ENCODE data around the gene MAP3K14.
"Not testable (repeated sequence)": the region's sequence is repeated elsewhere in the genome, so short reads cannot be mapped to it uniquely, and the experiment has no call there.

Gene MAP3K14

DNA sequence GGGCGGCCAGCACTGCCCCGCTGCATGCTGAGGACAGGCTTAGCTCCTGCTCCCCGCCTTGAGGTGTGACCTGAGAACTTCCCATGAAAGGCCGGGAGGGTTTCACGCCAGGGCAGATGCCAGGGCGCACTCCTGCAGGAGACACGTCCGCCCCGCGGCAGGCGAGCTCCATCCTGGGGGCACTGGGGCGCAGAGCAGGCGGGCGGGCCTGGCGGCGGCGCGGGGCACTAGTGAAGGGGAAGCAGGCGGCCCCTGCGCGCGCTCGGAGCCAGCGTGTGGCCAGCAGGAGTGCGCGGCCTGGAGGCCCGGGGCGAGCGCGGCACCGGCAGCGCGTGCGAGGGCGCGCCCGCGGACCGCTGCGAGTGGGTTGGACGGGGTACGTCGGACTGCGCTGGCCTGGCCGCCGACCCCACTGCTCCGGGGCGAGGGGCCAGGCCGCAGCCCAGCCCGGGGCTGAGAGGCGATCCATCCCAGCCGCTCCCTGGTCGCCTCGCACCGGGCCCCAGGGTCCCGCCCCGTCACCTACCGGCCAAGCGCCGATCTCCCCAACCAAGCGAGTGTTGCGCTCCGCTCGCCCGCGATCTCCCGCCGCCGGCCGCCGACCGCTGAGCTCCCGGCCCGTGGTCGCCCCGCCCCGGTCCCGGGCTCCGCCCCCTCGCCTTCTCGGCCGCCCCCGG, at the start of gene MAP3K14:
TSS of gene MAP3K14 (minus strand) at position 587 of the 677 bp plus-strand sequence. CDS start 26,275 bp downstream, outside the sequence.
- DNase-seq = peak; percentile 37 to 39

DNA sequence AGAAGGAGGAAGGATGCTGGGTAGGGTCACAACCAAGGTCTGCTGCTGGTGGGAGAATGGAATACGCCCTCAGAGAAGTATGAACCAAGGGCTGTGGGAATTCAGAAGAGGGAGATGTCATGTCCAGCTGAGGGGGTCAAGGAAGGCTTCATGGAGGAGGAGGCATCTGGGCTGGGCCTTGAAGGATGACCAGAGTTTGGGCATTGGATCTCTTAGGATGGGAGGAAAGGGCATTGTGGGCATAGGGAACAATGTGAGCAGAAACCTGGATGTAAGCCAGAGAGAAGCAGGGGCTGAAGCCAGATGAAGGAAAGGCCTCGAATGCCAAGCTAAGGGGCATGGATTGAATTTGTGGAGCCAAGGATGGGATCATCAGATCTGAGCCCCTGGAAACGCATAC, 49.2 kb upstream of the MAP3K14 start:
- DNase-seq = no peak

DNA sequence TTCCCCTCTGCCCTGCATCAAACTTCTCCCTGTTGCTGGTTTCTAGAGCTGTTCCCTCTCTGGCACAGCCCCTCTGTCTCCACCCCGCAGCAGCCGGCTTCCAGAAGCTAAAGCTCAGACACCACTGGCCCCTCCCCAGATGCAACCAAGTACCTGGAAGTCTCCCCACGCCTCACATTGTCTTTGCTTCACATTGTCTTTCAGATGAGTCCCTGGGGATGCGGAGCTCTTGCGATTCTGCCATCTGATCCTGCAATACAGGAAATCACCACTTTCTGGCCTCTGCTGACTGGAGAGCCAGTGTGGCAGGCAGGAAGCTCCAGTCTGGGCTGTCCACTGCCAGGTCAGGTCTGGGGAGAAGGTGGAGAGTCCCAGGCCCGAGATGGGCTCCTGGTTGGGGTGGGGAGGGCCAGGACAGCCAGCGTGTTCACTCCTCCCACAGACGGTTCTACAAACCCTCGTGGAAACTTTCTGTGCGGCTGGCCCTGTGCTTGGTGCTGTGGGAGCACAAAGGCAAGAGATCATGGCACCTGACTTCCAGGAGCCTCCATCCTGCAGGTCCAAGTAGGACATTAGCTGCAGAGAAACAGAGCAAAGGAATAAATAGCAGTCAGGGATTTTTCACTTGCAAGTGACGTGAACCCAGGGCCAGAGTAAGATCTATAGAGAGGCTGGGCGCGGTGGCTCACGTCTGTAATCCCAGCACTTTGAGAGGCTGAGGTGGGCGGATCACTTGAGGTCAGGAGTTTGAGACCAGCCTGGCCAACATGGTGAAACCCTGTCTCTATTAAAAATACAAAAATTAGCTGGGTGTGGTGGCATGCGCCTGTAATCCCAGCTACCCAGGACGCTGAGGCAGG, 47.9 kb upstream of the MAP3K14 start:
- DNase-seq = no peak

DNA sequence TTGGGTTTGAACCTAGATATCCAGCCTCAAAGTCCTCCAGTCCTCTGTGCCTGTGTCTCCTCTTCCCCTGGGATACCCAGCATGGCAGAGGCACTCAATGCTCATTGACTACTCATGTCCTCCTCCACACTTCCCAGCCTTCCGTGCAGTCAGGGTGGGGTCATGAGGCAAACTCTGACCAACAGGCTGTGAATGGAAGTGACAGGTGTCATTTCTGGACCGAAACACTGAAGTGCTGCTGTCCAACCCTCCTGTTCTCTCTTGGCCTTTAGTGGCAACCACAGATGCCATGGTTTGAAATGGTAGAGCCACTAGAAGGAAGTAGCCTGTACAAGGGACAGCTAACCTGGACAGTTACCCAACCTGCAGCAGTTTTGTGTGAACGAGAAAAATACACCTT, 46.7 kb upstream of the MAP3K14 start:
- DNase-seq = no peak

DNA sequence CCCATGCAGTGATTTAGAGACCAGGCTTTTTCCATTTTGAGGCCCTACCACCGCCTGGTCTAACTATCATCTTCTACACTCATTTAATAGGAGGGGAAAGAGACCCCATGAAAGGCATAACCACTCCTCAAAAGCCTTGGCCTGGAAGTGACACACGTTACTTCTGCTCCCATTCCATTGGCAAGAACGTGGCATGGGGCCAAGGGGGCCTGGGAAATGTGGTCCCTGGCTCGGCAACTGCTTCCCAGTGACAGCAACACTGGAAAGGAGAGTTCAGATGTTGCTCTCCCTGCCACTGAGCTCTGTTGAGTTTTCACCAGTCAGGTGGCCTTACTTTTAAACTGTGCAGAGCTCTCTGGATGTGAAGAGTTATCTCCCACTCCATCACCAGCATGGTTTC, 45.2 kb upstream of the MAP3K14 start:
- DNase-seq = no peak

DNA sequence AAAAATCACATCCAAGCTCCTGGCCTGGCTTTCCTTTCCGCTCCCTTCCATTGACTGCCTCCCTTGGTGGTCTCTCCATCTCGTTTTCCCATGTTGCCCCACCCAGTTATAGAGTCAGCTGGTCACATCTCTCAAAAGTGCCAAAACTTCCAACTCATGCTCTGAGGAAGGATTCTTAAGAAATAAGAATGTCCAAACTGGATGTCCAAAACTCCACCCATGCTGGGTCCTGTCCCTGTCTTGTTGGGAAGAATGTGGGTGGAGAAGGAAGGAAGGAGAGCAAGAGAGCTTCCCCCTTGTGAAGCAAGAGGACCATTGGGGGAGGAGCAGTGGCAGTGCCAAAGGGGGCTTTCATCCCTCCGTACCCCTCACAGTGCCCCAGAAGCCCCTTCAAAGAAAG, 44.6 kb upstream of the MAP3K14 start:
- DNase-seq = no peak

DNA sequence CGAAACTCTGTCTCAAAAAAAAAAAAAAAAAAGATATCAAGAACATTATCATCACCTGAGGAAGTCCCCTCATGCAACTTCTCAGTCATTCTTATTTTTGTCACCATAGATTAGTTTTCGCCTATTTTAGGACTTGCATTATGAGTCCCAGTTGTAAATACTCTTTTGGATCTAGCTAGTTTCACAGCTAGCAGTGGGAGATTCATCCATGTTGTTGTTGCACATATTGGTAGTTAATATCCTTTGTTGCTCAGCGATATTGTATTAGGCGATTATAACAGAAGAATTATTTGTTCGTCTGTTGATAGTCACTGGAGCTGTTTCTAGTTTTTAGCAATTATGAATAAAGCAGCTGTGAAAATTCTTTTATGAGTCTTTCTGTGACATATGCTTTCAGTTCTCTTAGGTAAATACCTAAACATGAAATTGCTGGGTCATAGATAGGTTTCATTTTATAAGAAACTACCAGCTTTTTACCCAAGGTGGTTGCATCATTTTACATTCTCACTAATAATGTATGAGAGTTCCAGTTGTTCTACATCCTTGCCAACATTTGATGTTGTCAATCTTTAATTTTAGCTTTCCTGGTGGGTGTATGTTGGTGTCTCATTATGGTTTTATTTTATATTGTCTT, 40.7 kb upstream of the MAP3K14 start:
- DNase-seq = no peak

DNA sequence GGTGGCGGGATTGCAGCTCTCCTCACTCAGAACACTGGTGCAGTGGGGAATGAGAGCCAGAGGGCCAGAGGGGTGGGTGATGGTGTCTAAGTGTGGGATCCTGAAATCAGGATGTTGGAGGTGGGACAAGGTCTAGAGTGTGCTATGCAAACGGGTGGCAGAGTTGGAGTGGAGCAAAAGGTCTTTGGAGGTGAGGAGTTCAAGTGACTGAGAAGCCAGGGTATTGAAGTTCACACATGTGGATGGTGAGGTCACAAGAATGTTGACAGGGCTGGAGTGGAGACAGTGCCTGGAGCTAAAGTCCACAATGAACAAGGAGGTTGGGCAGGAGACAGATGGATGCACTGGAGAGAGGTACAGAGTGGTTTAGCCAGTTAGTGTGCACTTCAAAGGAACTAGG, 38.3 kb upstream of the MAP3K14 start:
- no peak for DNase-seq

DNA sequence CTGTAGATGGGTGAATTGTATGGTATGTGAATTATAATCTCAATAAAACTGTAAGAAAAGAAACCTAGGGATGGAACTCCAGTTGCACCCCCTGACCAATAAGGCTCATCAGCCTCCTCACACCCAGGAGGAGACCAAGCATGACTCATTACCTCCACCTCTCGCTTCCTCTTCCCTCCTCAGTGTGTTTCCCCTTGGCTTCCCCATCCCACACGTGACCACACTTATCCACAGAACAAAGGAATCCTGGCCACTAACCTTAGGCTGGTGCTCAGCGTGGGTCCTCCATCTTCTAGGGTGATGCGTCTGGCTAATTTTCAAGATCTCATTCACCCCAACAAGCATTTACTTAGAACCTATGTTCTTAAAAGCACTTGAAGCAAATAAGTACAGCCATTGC, 36.2 kb upstream of the MAP3K14 start:
- peak in 1 of 2 experiments; percentile 37 for DNase-seq

DNA sequence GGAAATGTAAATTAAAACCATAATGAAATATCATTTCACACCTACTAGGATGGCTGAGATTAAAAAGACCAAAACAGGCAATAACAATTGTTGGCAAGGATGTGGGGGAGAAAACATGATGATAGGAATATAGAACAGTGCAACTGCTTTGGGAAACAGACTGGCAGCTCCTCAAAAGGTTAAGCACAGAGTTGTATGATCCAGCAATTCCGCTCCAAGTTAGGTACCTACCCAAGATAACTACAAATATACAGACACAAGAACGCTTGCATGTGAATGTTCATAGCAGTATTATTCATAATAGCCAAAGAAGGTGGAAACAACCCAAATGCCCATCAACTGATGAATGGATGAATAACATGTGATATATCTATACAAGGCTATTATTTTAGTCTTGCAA, 35.0 kb upstream of the MAP3K14 start:
- no peak for DNase-seq

DNA sequence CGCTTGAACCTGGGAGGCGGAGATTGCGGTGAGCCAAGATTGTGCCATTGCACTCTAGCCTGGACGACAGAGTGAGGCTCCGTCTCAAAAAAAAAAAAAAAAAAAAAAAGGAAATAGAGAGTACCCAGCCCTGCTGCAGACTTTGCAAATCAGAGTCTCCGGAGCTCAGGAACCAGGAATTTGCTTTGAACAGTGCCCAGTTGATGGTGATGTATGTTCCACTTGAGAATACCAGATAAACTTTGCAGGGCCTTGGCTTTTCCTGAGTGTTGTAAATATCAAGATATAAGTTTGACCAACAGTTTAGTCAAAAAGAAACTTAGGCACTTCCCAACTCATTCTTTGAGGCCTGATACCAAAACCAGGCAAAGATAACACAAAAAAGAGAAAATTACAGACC, 30.6 kb upstream of the MAP3K14 start:
- DNase-seq = no peak

DNA sequence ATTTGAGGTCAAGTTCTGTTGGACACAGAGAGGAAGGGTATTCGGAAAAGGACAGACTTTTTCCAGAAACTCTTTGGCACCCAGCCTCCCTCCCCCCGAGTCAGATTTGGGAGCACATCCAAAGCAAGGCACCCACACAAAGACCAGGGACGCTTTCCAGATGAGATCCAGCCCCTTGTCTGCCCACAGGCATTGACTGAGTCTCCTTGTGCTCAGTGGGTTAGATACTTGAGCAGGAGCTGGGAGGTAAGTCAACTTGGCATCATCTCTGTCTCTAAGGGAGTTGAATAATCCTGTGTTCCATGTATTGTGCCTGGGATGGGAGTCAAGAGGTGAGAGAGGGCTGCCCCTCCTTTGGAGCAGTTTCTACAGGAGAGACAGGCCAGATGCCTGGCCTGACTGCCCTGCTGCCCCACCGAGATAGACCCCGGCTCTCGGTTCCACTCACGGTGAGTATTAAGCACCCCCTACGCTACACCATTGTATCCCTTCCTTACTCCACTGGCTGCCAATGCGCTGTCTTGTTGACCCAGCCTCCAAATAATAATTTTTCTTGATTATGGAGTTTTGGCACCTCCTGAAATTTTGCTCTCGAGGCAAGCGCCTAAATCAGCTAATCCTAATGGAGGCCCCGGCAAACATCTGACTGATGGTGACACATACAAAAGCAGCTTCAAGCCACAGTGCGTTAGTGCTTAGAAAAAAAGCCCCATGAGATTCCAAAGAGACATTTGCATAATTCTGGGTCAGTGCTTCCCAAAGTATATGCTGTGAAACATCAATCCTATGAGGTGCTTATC, 29.6 kb upstream of the MAP3K14 start:
- DNase-seq = no peak

DNA sequence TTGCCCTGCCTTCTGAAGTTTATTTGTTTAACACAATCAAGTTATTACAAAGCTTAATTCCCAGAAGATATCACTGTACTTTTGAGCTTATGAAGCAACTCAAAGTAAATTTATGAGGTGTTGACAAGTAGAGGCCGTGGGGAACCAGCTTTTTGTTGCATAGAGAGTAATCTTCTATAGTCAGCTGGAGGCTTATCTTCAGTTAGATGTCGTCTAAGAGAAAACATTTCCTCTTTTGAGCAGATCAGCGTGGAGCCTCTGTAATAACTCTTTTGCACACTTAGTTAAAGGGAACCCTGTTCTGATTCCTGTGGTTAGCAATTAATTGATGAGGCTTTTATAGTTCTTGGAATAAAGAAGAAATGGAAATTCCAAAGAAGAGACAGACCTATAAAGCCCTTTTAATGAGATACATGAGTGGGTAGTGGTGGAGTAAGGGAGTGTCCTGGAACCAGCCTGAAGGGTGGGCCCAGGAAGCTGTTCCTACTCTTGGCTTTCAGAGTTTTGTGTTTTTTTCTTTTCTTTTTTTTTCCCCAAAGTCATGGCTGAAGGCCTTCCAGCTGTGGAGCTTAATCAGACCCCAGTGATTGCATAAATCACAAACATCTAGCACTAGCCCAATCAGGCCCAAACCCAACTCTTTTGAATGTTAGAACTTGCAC, 28.9 kb upstream of the MAP3K14 start:
- DNase-seq = no peak

DNA sequence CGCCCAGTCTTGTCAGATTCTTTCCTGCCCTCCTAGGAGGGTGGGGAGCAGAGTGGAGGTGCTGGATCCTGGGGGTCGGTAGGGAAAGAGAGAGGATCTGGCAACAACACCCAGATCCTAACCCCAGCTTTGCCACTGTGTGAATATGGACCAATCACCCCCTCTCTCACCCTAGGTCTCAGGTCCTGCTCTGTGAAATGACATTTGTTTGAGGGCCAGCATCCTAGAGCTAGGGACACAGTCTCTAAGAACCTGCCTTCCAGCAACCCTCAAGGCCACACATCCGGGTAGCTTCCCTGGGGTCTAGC, 28.4 kb upstream of the MAP3K14 start:
- DNase-seq = no peak

DNA sequence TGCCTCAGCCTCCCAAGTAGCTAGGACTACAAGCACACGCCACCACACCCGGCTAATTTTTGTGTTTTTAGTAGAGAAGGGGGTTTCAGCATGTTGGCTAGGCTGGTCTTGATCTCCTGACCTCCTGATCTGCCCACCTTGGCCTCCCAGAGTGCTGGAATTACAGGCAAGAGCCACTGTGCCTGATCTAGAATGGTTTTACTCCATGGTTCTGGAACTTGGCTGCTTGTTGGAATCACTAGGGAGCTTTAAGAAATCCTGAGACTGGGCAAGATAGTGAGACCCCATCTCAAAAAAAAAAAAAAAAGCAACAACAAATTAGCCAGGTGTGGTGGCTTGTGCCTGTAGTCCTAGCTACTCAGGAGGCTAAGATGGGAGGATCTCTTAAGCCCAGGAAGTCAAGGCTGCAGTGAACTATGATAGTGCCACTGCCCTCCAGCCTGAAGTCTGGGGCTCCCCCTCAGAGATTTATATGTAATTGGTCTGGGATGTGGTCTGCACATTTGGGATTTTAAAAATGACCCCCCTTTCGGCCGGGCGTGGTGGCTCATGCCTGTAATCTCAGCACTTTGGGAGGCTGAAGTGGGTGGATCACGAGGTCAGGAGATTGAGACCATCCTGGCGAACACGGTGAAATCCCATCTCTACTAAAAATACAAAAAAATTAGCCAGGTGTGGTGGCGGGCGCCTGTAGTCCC, 27.3 kb upstream of the MAP3K14 start:
- DNase-seq = not testable (repeated sequence)

DNA sequence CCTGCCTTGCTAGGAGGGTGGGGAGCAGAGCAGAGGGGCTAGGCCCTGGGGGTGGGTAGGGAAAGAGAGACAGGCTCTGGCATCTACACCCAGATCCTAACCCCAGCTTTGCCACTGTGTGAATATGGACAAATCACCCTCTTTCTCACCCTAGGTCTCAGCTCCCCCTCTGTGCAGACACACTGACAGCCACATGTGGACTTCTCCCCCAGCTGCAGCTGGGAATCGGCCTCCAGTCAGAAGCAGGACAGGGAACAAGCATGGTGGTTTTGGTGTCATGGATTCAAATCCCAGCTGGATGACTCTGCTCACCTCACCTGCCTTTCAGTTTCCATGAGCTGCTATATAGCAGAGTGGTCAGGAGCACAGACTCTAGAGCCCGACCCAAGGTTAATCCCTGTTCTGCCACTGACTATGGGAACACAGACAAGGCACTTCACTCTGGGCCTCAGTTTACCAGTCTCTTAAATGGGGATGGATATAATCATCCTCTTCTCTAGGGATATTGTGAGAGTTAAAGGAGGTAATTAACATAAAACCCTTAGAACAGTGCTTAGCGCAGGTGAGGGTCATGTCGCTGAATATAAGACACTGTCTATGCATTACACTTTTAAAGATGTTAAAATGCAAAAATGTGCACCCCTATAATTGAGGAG, 26.2 kb upstream of the MAP3K14 start:
- no peak for DNase-seq

DNA sequence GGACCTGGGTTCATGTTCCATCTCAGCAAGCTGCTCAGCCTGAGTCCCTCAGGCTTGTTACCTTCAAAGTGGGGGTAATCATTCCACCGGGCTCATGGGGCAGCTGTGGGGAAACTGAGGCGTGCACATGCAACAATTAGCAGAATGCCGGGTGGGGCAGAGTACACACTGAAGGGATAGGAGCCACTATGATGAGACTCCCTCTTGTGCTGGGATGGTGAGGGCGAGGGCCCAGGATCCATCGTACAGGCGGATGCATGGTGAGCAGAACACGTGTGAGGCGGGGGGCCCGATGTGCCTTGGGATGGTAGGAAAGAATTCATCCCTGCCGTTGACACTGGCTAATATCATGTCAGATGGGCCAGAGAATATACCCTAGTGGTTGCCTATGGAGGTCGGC, 25.5 kb upstream of the MAP3K14 start:
- DNase-seq = no peak

DNA sequence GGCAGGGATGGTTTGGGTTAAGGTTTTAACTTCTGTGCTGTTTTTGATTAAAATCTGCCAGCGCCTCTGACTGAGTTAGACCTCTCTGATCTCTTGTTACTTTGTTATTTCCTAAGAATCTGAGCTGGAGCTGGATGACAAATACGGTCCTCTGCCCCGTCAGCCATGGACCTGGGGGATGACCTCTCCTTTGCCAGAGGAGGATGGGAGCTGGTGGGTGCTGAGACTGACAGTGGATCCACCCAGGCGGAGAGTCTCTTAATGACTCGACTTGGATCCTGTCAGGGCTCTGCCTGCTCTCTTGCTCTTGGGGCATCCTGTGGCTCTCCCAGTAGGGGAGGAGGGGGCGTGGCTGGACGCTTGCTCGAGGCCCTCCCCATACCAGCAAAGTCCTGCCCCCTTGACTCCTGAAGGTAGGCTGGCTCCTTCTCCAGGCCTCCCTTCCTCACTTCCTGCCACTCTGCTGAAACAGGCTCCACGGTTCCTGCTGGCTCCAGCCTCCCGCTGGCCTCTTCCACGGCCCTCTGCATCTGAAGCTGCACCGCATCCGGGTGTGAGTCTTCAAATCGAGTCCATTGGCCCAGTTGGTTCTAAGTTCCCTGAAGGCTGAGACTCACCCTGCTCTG, 24.8 kb upstream of the MAP3K14 start:
- DNase-seq = no peak

DNA sequence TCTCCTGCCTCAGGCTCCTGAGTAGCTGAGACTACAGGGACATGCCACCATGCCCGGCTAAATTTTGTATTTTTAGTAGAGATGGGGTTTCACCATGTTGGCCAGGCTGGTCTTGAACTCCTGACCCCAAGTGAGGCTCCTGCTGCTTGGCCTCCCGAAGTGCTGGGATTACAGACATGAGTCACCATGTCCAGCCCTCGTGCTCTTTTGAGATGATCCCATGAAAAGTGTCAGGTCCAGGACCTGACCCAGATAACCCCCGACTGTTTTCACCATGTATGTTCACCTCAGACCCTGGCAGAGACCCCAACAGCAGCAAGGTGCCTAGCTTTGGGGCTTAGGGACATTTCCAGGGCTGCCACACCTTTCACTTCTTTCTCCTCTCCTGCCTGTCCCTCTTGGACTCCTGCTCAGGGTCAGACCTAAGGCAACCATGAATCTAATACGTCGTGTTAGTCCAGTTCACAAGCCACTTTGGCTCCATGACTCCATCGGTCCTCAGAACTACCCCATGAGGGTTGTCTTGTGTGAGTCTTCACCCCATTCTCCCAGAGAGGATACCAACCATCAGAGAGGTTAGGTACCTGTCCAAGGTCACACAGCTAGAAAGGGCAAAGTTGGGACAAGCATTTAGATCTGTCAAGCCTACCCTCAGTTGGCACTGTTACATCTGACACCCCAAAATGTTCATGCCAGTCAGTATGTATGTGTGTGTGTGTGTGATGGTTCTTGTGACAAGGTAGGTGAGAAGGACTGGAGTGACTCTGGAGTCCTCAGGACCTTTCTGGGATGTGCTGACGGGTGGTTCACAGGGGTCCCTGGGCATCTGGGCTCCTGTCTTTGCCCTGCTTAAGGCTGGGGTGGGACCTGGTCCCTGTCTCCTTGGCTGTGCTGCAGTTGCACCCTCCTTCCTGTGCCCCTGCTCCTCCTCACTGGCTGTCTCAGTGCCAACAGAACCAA, 23.1 kb upstream of the MAP3K14 start:
- no peak for DNase-seq

All from activated CD4-positive, alpha-beta T cell treated with anti-CD3 and anti-CD28 coated beads, Interleukin-2, amount 50 U/mL, for 4 hours (primary cell).